HFFc6 (cell line): ENCODE measurements around the gene ZNF254. TPM values are rescaled to one million over a fixed set of nuclear protein-coding genes. Genes with fewer than 3 reads are reported as not detected.
"Not testable (repeated sequence)": the region's sequence is repeated elsewhere in the genome, so short reads cannot be mapped to it uniquely, and the experiment has no call there.

ENCODE experiments used
- DNase-seq: peaks from one replicate; pipeline ENCODE4 v3.0.0-alpha.2; 2018
- H3K27ac Mint-ChIP-seq: 2 replicates; pipeline ENCODE4 v1.8.0; 2020; ENCODE audit warnings: mild to moderate bottlenecking, mixed read lengths
- H3K27me3 Mint-ChIP-seq: 2 replicates; pipeline ENCODE4 v1.8.0; 2021; ENCODE audit warnings: mild to moderate bottlenecking, moderate library complexity, mixed read lengths; ENCODE audit not compliant: insufficient read depth
- H3K36me3 Mint-ChIP-seq: 2 replicates; pipeline ENCODE4 v1.8.0; 2021; ENCODE audit warnings: low read depth, mixed read lengths
- H3K4me1 Mint-ChIP-seq: 2 replicates; pipeline ENCODE4 v1.8.0; 2020; ENCODE audit warnings: low read depth, mixed read lengths
- H3K4me3 Mint-ChIP-seq: 2 replicates; pipeline ENCODE4 v1.8.0; 2020; ENCODE audit warnings: mild to moderate bottlenecking, moderate library complexity, mixed read lengths
- H3K9me3 Mint-ChIP-seq: 2 replicates; pipeline ENCODE4 v1.8.0; 2020; ENCODE audit warnings: mild to moderate bottlenecking, mixed read lengths
- CTCF ChIP-seq: fragments of 200-600 bp; sonication (generic); IDR thresholded peaks from 2 replicates; pipeline ENCODE4 v1.5.0; 2021; ENCODE audit warnings: antibody characterized with exemption, mild to moderate bottlenecking
- long read RNA-seq: library from polyadenylated mRNA; unstranded; transcript quantifications from one replicate; pipeline ENCODE4 v2.0.0, GENCODE V29; 2019
- total RNA-seq, 6 experiments: library from RNA; stranded (reverse); fragmentation: NEBNext Ultra II Directional; extraction: Animal tissue kit (Norgen Biotek cat#: 25700); gene quantifications; 2 replicates in 1 of 6; 3 replicates in 5 of 6; pipeline ENCODE4 v1.2.3, GENCODE V29; 2021

The ZNF254 gene
- total RNA-seq, result 1 to 10 TPM; 3.3 to 5.2 (median 4.3) TPM
- long read RNA-seq, partial matches to known transcripts, result 0 of 3 reads
- long read RNA-seq, other reads (novel, unspliced or antisense), result 2 of 3 reads

GRCh38 chr19:24086974-24087595 lies at the start of gene ZNF254:
ZNF254 (plus strand) TSS chr19:24087187; CDS start chr19:24087308, 121 bp downstream.
- H3K36me3 Mint-ChIP-seq, result peaks cover 5% of the 10 kb centered on the region
- H3K4me3 Mint-ChIP-seq, result peak within 1 kb of the TSS; percentile 92
- H3K27ac Mint-ChIP-seq, result peak within 1 kb of the TSS; percentile 97

GRCh38 chr19:24040621-24041020 lies 46.4 kb upstream of the ZNF254 start:
- Mint-ChIP-seq H3K4me1 (peaks cover 5% of the 10 kb centered on the region; the same call in 1 of the 2 replicates), H3K36me3 (peaks cover 55% of the 10 kb centered on the region), H3K9me3 (0 out of 2 replicates have a peak, but pooled peaks cover 3% of the 10 kb centered on the region), H3K27me3 (no peaks in the 10 kb centered on the region), H3K27ac (no peak overlapping the region), H3K4me3 (no peak overlapping the region)
- no peak for DNase-seq
- TF ChIP-seq CTCF, result no peak

More at GRCh38 chr19:24086974-24087595, at the start of gene ZNF254:
- peak; percentile 78 for DNase-seq
- no peak for TF ChIP-seq CTCF
- no peaks in the 10 kb centered on the region for H3K4me1 Mint-ChIP-seq
- no peaks in the 10 kb centered on the region for H3K27me3 Mint-ChIP-seq
- H3K9me3 Mint-ChIP-seq, result no peaks in the 10 kb centered on the region

- H3K4me1 Mint-ChIP-seq, H3K27ac Mint-ChIP-seq, H3K27me3 Mint-ChIP-seq, H3K9me3 Mint-ChIP-seq, H3K4me3 Mint-ChIP-seq, DNase-seq: not testable (repeated sequence)
- H3K36me3 Mint-ChIP-seq, result peaks cover 48% of the 10 kb centered on the region
These were observed 45.7 kb upstream of the ZNF254 start for GRCh38 chr19:24041326-24041725.

- no peak for DNase-seq
These were observed 40.4 kb upstream of the ZNF254 start for GRCh38 chr19:24046550-24046949.

GRCh38 chr19:24048261-24048660 lies 38.7 kb upstream of the ZNF254 start:
- no peak overlapping the region for H3K27ac Mint-ChIP-seq
- no peaks in the 10 kb centered on the region for H3K27me3 Mint-ChIP-seq
- TF ChIP-seq CTCF, result peak; percentile 38
- H3K36me3 Mint-ChIP-seq, result peaks cover 55% of the 10 kb centered on the region
- DNase-seq, result no peak
- no peaks in the 10 kb centered on the region for H3K9me3 Mint-ChIP-seq
- H3K4me3 Mint-ChIP-seq, result no peak overlapping the region
- H3K4me1 Mint-ChIP-seq, result peaks cover 12% of the 10 kb centered on the region

More at GRCh38 chr19:24046550-24046949, 40.4 kb upstream of the ZNF254 start:
- Mint-ChIP-seq H3K9me3 (no peaks in the 10 kb centered on the region), H3K27me3 (no peaks in the 10 kb centered on the region), H3K27ac (no peak overlapping the region), H3K4me1 (no peaks in the 10 kb centered on the region), H3K4me3 (no peak overlapping the region), H3K36me3 (peaks cover 52% of the 10 kb centered on the region)
- no peak for TF ChIP-seq CTCF

- TF ChIP-seq CTCF, result no peak
- Mint-ChIP-seq H3K36me3 (peaks cover 63% of the 10 kb centered on the region), H3K4me3 (no peak overlapping the region), H3K27me3 (no peaks in the 10 kb centered on the region), H3K27ac (no peak overlapping the region), H3K9me3 (no peaks in the 10 kb centered on the region), H3K4me1 (peaks cover 24% of the 10 kb centered on the region)
- no peak for DNase-seq
These were observed 37.5 kb upstream of the ZNF254 start for GRCh38 chr19:24049537-24049936.
